Measurements from ENCODE around the gene FIGLA.

FIGLA gene, protein sequence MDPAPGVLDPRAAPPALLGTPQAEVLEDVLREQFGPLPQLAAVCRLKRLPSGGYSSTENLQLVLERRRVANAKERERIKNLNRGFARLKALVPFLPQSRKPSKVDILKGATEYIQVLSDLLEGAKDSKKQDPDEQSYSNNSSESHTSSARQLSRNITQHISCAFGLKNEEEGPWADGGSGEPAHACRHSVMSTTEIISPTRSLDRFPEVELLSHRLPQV

DNA sequence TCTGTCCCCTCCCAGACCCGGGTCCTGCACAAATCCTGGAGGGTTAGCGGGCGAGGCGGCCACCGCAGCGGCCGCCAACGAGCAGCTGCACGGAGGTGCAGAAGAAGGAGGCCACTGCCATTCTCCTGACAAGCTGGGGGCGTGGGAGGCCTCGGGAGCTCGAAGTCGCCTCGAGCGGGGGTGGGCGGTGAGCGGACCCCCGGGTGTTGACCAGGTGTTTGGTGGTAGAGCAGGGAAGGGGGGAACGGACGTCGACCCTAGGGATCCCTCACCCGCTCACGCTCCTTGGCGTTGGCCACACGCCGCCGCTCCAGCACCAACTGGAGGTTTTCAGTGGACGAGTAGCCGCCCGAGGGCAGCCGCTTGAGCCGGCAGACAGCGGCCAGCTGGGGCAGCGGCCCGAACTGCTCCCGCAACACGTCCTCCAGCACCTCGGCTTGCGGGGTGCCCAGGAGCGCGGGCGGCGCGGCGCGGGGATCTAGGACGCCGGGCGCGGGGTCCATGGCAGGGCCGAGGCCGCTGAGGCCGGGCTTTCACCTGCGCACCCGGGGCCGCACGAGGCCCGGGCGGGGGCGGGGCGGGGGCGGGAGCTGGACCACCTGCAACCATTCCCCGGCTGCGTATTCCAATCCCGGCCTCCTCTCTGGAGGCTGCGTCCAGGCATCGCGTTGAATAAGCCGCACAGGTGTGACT, at the start of gene FIGLA:
Gene FIGLA, minus strand, starts transcription at position 508 of the 693 bp plus-strand sequence. Its CDS starts 5 bp downstream, at position 503.
- TF ChIP-seq, protein P1, sequence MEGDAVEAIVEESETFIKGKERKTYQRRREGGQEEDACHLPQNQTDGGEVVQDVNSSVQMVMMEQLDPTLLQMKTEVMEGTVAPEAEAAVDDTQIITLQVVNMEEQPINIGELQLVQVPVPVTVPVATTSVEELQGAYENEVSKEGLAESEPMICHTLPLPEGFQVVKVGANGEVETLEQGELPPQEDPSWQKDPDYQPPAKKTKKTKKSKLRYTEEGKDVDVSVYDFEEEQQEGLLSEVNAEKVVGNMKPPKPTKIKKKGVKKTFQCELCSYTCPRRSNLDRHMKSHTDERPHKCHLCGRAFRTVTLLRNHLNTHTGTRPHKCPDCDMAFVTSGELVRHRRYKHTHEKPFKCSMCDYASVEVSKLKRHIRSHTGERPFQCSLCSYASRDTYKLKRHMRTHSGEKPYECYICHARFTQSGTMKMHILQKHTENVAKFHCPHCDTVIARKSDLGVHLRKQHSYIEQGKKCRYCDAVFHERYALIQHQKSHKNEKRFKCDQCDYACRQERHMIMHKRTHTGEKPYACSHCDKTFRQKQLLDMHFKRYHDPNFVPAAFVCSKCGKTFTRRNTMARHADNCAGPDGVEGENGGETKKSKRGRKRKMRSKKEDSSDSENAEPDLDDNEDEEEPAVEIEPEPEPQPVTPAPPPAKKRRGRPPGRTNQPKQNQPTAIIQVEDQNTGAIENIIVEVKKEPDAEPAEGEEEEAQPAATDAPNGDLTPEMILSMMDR (IDR thresholded peaks at IDR 0.05; ENCODE audit: low read depth, low read length): no peak

DNA sequence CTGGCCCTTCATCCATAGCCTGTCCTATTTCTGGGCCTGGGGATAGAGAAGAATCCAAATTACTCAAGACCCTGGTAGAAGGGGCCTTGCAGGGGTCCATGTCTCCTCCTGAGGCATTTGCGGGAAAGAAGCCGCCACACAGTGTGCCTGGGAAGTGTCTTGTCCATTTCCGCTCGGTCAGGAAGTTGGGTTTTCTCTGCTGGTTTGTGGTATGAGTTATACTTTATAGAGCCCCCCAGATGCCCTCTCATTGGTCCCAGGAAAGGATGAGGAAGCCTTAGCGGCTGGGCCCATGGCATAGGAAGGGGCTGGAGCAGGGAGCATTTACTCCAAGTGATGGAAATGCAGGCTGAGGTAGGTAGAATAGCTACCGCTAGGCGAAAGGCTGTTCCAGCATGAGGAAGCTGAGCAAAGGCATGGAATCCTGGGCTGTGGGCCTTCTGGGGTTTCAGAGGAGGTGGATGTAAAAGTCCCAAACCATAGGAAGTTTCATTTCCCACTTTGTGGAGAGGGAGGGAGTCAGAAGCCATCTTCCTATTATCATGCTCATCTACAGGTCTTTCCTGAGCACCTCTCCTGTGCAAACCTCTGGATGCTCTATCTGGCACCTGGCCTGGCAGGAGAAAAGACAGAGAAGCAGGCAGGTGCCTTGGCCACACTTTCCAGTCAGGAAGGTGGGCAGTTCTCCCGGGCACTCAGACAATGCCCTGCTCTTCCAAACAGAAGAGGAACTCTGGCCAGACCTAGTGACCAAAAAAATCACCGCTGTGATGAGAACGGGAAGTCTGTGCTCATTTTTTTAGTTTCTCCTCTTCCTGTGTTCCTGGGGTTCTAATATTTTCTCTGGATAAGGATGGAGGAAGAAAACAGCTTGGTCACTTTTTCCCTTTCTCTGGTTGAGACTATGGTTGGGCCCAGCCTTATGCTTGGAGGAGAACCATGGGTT, 47.8 kb upstream of the FIGLA start:
- TF ChIP-seq, protein P1 (IDR thresholded peaks at IDR 0.05; ENCODE audit: low read depth, low read length): no peak
- no peak for DNase-seq (ENCODE audit: low read depth in 2 of 2)
- H3K4me3 ChIP-seq (replicated peaks in 1 of 2; ENCODE audit: low read depth in 2 of 2, low read length in 2 of 2): no peak overlapping the region

More for the DNA sequence above, at the start of gene FIGLA:
- no peak for DNase-seq (ENCODE audit: low read depth in 2 of 2)
- H3K4me3 ChIP-seq (replicated peaks in 1 of 2; ENCODE audit: low read depth in 2 of 2, low read length in 2 of 2): no peak within 1 kb of the TSS

DNA sequence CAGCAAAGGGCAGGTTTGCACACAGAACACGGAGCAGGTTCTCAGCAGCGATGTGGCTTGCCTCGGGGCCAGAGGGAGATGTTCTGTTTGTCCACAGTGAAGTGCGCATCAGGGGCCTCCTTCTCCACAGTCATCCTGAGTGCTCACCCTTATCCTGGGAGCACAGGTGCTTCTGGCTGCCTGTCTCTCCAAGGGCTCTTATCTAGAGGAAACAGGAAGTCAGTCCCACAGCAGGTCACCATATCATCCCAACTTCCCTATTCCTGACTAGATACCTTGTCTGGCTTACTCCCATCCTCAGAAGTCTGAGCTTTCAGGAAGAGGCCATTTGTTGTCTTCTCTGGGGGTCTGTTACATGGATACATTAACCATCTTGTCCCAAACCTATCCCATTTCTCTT, 45.2 kb upstream of the FIGLA start, which contains the start of gene CD207:
Gene CD207, minus strand, starts transcription at position 174 of the 400 bp plus-strand sequence. Its CDS starts 40 bp downstream, at position 134.
- no peak within 1 kb of the TSS for H3K4me3 ChIP-seq (replicated peaks in 1 of 2; ENCODE audit: low read depth in 2 of 2, low read length in 2 of 2)
- TF ChIP-seq, protein P1 (IDR thresholded peaks at IDR 0.05; ENCODE audit: low read depth, low read length): no peak
- no peak for DNase-seq (ENCODE audit: low read depth in 2 of 2)

DNA sequence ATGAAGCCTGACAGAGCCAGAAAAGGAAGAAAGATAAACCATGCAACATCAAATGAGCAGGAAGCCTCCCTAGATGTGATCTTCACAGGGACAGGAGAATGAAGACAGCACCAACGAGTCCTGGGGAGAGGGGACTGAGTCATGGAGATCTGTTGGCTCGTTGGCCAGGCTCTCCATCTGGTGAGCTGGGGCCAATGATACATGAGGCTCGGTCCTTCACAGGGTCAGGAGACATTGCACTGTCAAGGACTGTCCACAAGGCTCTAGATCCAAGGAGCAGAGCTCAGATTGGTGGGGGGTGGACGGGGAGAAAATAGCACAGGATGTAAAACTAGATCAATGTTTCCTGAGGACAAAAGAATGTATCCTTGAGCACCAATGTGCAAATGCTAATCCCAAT, 44.4 kb upstream of the FIGLA start:
- H3K4me3 ChIP-seq (replicated peaks in 1 of 2; ENCODE audit: low read depth in 2 of 2, low read length in 2 of 2): no peak overlapping the region
- no peak for DNase-seq (ENCODE audit: low read depth in 2 of 2)
- TF ChIP-seq, protein P1 (IDR thresholded peaks at IDR 0.05; ENCODE audit: low read depth, low read length): no peak

DNA sequence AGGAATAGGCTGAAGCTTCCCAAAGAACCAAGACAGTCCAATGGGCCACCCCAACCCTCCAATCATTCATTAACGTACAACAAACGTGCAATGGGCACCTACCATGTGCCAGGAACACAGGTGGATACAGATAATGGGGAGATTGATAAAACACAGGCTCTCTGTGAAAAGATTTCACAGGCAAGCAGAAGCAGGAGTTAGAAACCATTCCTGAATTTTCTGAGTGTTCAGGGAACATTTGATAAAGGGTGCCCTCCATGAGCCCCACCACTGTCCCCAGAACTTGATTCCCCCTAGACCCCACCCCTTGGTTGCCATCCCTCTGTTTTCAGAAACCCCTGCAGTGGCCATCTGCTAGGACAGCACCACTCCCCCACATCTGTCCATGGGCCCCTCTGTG, 43.7 kb upstream of the FIGLA start:
- DNase-seq (ENCODE audit: low read depth in 2 of 2): no peak
- TF ChIP-seq, protein P1 (IDR thresholded peaks at IDR 0.05; ENCODE audit: low read depth, low read length): no peak
- H3K4me3 ChIP-seq (replicated peaks in 1 of 2; ENCODE audit: low read depth in 2 of 2, low read length in 2 of 2): no peak overlapping the region

DNA sequence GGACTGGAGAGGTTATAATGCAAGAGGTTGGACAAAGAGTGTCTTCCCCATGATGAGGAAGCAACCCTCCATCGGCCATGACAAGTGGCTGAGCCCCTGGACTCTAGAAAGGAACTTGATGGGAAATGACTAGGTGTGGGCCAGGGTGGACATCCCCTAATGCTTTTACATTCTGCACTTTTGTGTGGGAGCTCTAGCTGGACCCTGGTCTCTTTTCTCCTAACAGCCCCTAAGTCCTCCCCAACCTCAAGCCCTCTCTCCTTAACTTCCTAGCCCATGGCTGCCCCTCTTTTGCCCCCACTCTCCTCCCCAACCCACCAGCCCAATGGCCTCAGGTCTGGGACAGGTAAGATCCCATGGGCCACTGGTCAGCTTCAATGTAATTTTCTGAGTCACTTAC, 42.8 kb upstream of the FIGLA start:
- H3K4me3 ChIP-seq (replicated peaks in 1 of 2; ENCODE audit: low read depth in 2 of 2, low read length in 2 of 2): no peak overlapping the region
- no peak for DNase-seq (ENCODE audit: low read depth in 2 of 2)
- TF ChIP-seq, protein P1 (IDR thresholded peaks at IDR 0.05; ENCODE audit: low read depth, low read length): no peak
